Measurements from ENCODE around the gene PRC1.

- TF ChIP-seq CTCF (IDR thresholded peaks at IDR 0.05) (no peak), EP300 (IDR thresholded peaks at IDR 0.05) (no peak), POLR2A (IDR thresholded peaks at IDR 0.05; ENCODE audit: low read depth) (no peak), POLR2AphosphoS5 (IDR thresholded peaks at IDR 0.05) (no peak)
Measured at GRCh38 chr15:90957031-90957790, 37.1 kb downstream of the PRC1 start.
